HG03039 (cell line): ENCODE results near the gene ZMYM2.

ENCODE experiments used
- ATAC-seq: cut with Tn5 transposase; IDR thresholded peaks from one replicate; pipeline ENCODE4 v1.9.1; 2021; ENCODE audit warnings: mild to moderate bottlenecking, moderate library complexity; ENCODE audit not compliant: unreplicated experiment

ZMYM2 gene

GRCh38 chr13:20044086-20044485 is 85.6 kb downstream of the ZMYM2 start:
- ATAC-seq, result no peak

GRCh38 chr13:20045950-20046548 is 87.5 kb downstream of the ZMYM2 start:
- no peak for ATAC-seq

- ATAC-seq, result no peak
Observed at GRCh38 chr13:20049558-20050473, 91.3 kb downstream of the ZMYM2 start.

GRCh38 chr13:20051366-20051765 is 92.8 kb downstream of the ZMYM2 start:
- ATAC-seq, result no peak

GRCh38 chr13:20053016-20053415 is 94.5 kb downstream of the ZMYM2 start:
- ATAC-seq, result no peak

- ATAC-seq, result no peak
Observed at GRCh38 chr13:20053891-20054290, 95.4 kb downstream of the ZMYM2 start.

- no peak for ATAC-seq
Observed at GRCh38 chr13:20054586-20054985, 96.1 kb downstream of the ZMYM2 start.

GRCh38 chr13:20057214-20057613 is 98.7 kb downstream of the ZMYM2 start:
- no peak for ATAC-seq

GRCh38 chr13:20057963-20058362 is 99.4 kb downstream of the ZMYM2 start:
- no peak for ATAC-seq

GRCh38 chr13:20058476-20058875 is 99.9 kb downstream of the ZMYM2 start:
- no peak for ATAC-seq

- no peak for ATAC-seq
Observed at GRCh38 chr13:20064128-20064527, 105.6 kb downstream of the ZMYM2 start.

GRCh38 chr13:20065516-20065915 is 107.0 kb downstream of the ZMYM2 start:
- no peak for ATAC-seq

GRCh38 chr13:20069956-20070355 is 111.4 kb downstream of the ZMYM2 start:
- no peak for ATAC-seq

- ATAC-seq, result peak; percentile 64
Observed at GRCh38 chr13:20073775-20074174, 115.2 kb downstream of the ZMYM2 start.

- ATAC-seq, result no peak
Observed at GRCh38 chr13:20074966-20075365, 116.4 kb downstream of the ZMYM2 start.

- no peak for ATAC-seq
Observed at GRCh38 chr13:20077086-20077485, 118.6 kb downstream of the ZMYM2 start.

GRCh38 chr13:20080377-20081164 is 122.0 kb downstream of the ZMYM2 start:
- no peak for ATAC-seq

GRCh38 chr13:20090349-20090748 is 131.8 kb downstream of the ZMYM2 start:
- ATAC-seq, result no peak

- no peak for ATAC-seq
Observed at GRCh38 chr13:20093951-20094350, 135.4 kb downstream of the ZMYM2 start.

- ATAC-seq, result no peak
Observed at GRCh38 chr13:20099319-20099718, 140.8 kb downstream of the ZMYM2 start.

- no peak for ATAC-seq
Observed at GRCh38 chr13:20101467-20102316, 143.2 kb downstream of the ZMYM2 start.
